ENCODE measurements around the gene OR10A4. TPM values are rescaled to one million over a fixed set of nuclear protein-coding genes. Genes with fewer than 3 reads are reported as not detected.

Gene OR10A4
- total and polyA plus RNA-seq, 2 donors: not detected

DNA sequence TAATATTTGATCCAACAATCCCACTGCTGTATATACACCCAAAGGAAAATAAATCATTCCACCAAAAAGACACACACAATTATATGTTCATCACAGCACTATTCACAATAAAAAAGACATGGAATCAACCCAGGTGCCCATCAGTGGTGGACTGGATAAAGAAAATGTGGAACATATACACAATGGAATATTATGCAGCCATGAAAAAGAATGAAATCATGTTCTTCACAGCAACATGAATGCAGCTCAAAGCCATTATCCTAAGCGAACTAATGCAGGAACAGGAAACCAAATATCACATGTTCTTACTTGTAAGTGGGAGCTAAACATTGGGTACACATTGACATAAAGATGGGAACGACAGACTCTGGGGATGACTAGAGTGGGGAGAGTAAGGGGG is 43.3 kb downstream of the OR10A4 start:
- Histone ChIP-seq H3K27me3 (ENCODE audit: control insufficient read depth in 2 of 2, insufficient read depth in 1 of 2, low read length in 1 of 2) (no peaks in the 10 kb centered on the region), H3K9me3 (ENCODE audit: control insufficient read depth in 2 of 2, insufficient read depth in 1 of 2, low read length in 1 of 2) (no peaks in the 10 kb centered on the region), H3K27ac (ENCODE audit: low read depth in 1 of 2, low read length in 1 of 2) (no peak overlapping the region), H3K4me1 (ENCODE audit: control insufficient read depth in 2 of 2, insufficient read depth in 2 of 2, low read length in 2 of 2) (no peaks in the 10 kb centered on the region), H3K36me3 (ENCODE audit: control insufficient read depth in 2 of 2, insufficient read depth in 2 of 2, low read length in 1 of 2) (no peaks in the 10 kb centered on the region), H3K4me3 (ENCODE audit: low read length in 2 of 2) (no peak overlapping the region)
- WGBS: 68% methylated on average over 2 of the region's 2 CpGs
- no peak for DNase-seq (ENCODE audit: low read depth in 6 of 9, low spot score in 9 of 9)

DNA sequence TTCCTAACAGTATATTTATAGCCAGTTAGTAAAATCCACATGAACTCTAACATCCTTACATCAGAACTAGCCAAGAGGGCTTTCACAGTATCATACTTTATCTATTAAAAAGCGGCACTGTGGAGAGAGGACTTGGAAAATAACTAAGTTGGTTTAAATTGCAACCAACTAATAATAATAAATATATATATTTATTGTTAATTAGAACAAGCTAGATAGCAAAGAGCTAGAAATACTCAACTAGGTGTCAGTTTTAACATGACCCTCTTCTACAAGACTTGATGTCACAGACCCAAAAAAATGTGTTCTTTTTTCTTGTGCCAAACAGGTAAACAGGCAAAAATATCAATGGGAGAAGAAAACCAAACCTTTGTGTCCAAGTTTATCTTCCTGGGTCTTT is 44.3 kb downstream of the OR10A4 start, which contains the start of gene OR2D3:
OR2D3 (plus strand) TSS at position 301 of the 400 bp plus-strand sequence; CDS start at position 301, 0 bp downstream.
- no peaks in the 10 kb centered on the region for H3K9me3 ChIP-seq (ENCODE audit: control insufficient read depth in 2 of 2, insufficient read depth in 1 of 2, low read length in 1 of 2)
- H3K4me3 ChIP-seq (ENCODE audit: low read length in 2 of 2): no peak within 1 kb of the TSS
- H3K36me3 ChIP-seq (ENCODE audit: control insufficient read depth in 2 of 2, insufficient read depth in 2 of 2, low read length in 1 of 2): no peaks in the 10 kb centered on the region
- no peak for DNase-seq (ENCODE audit: low read depth in 6 of 9, low spot score in 9 of 9)
- 97% methylated on average over 1 of the region's 1 CpG for WGBS
- H3K27me3 ChIP-seq (ENCODE audit: control insufficient read depth in 2 of 2, insufficient read depth in 1 of 2, low read length in 1 of 2): no peaks in the 10 kb centered on the region
- no peak within 1 kb of the TSS for H3K27ac ChIP-seq (ENCODE audit: low read depth in 1 of 2, low read length in 1 of 2)
- H3K4me1 ChIP-seq (ENCODE audit: control insufficient read depth in 2 of 2, insufficient read depth in 2 of 2, low read length in 2 of 2): no peaks in the 10 kb centered on the region

DNA sequence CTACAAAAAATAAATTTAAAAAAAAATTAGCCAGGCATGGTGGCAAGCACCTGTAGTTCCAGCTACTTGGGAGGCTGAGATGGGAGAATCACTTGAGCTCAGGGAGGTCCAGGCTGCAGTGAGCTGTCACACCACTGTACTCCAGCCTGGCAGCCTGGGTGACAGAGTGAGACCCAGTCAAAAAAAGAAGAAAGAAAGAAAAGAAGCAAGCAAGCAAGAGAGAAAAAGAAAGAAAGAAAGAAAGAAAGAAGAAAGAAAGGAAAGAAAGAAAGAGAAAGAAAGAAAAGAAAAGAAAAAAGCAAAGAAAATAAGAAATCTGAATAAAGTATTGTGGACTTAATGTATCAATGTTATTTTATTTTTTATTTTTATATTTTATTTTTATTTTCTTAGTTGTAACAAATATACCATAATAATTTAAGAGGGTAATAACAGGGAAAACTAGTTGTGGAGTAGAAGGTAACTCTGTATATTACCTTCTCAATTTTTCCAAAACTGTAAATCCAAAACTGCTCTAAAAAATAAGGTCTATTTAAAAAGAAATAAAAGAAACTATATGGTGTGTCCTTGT is 48.7 kb downstream of the OR10A4 start:
- peaks cover 0 to 14% of the 10 kb centered on the region in 2 donors for H3K4me1 ChIP-seq (ENCODE audit: control insufficient read depth in 2 of 2, insufficient read depth in 2 of 2, low read length in 2 of 2)
- H3K9me3 ChIP-seq (ENCODE audit: control insufficient read depth in 2 of 2, insufficient read depth in 1 of 2, low read length in 1 of 2): no peaks in the 10 kb centered on the region
- peaks cover 4 to 21% of the 10 kb centered on the region in 2 donors for H3K27me3 ChIP-seq (ENCODE audit: control insufficient read depth in 2 of 2, insufficient read depth in 1 of 2, low read length in 1 of 2)
- DNase-seq (ENCODE audit: low read depth in 6 of 9, low spot score in 9 of 9): no peak
- H3K27ac ChIP-seq (ENCODE audit: low read depth in 1 of 2, low read length in 1 of 2): no peak overlapping the region
- H3K36me3 ChIP-seq (ENCODE audit: control insufficient read depth in 2 of 2, insufficient read depth in 2 of 2, low read length in 1 of 2): no peaks in the 10 kb centered on the region
- no peak overlapping the region for H3K4me3 ChIP-seq (ENCODE audit: low read length in 2 of 2)

DNA sequence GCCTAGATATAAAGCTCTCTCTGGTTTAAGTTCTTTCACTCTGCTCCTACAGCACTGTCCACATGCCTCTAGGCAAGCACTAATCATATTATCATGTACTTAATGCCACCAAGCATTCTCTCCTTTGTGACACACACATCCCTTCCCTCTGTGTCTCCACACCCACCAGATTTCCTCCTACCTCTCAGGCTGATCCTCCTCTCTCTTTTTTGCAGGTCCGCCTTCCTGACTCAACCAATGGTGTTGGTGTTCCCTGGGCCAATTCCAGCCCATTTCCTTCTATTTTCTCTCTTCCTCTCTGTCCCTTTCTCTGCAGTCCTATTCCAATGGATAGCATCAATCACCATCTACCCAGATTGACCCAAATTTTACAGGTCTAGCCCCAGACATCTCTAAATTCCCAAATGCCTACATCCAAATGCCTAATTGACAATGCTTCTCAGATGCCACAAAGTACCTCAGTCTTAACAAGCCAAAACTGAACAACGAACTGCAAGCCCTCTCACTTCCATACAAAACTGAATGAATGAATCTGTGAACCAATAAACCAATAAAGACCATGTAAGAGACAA is 49.3 kb downstream of the OR10A4 start:
- Histone ChIP-seq H3K27me3 (ENCODE audit: control insufficient read depth in 2 of 2, insufficient read depth in 1 of 2, low read length in 1 of 2) (peaks cover 4 to 21% of the 10 kb centered on the region in 2 donors), H3K9me3 (ENCODE audit: control insufficient read depth in 2 of 2, insufficient read depth in 1 of 2, low read length in 1 of 2) (no peaks in the 10 kb centered on the region), H3K27ac (ENCODE audit: low read depth in 1 of 2, low read length in 1 of 2) (no peak overlapping the region), H3K36me3 (ENCODE audit: control insufficient read depth in 2 of 2, insufficient read depth in 2 of 2, low read length in 1 of 2) (no peaks in the 10 kb centered on the region), H3K4me1 (ENCODE audit: control insufficient read depth in 2 of 2, insufficient read depth in 2 of 2, low read length in 2 of 2) (peaks cover 0 to 14% of the 10 kb centered on the region in 2 donors), H3K4me3 (ENCODE audit: low read length in 2 of 2) (peak overlapping the region; percentile 60 to 66)
- WGBS: 64% methylated on average over 2 of the region's 2 CpGs
- peak in 1 of 9 donors; percentile 11 for DNase-seq (ENCODE audit: low read depth in 6 of 9, low spot score in 9 of 9)

DNA sequence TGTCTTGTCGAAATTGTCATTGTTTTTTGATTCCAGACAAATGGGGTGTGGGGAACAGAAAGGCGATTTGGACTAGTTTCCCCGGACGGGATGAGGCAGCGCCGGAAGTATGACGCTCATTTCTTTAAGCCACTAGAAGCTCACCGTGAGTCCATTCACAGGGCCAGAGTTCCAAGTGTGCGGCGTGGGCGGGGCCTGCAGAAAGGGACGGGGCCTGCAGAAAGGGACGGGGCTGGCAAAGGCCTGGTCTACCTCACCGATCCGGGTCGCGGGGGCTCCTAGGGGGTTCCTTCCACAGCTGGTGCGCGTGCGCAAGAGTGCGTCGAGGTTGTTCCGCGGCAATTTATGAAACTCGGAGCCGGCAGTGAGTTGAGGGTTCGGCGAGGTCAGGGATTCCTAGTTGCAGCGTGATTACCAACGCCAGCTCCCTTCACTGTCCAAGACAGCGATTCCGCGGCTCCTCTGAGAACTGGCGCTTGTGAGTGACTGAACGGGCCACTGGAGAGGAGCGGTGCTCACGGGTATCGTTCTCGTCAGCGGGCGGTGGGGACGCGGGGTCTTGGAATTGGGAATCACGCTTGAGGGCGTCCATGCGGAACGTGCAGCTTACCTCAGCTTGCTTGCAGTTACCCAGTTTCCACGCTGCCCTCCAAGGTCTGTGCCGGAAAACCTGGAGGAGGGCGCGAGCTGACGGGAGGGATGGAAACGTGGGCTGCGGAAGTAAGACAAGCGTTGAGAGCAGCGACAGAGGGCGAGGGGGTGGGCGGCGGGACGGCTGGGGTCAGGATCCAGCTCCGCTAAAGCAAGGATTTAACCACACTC is 50.0 kb downstream of the OR10A4 start, which contains the start of gene ZNF215:
ZNF215 (plus strand) TSS at position 219 of the 822 bp plus-strand sequence. CDS start 5,847 bp downstream, outside the sequence.
- peaks cover 4 to 21% of the 10 kb centered on the region in 2 donors for H3K27me3 ChIP-seq (ENCODE audit: control insufficient read depth in 2 of 2, insufficient read depth in 1 of 2, low read length in 1 of 2)
- peak in 6 of 9 donors; percentile 13 to 53 (median 27) for DNase-seq (ENCODE audit: low read depth in 6 of 9, low spot score in 9 of 9)
- WGBS: 2% methylated on average over 61 of the region's 61 CpGs

DNA sequence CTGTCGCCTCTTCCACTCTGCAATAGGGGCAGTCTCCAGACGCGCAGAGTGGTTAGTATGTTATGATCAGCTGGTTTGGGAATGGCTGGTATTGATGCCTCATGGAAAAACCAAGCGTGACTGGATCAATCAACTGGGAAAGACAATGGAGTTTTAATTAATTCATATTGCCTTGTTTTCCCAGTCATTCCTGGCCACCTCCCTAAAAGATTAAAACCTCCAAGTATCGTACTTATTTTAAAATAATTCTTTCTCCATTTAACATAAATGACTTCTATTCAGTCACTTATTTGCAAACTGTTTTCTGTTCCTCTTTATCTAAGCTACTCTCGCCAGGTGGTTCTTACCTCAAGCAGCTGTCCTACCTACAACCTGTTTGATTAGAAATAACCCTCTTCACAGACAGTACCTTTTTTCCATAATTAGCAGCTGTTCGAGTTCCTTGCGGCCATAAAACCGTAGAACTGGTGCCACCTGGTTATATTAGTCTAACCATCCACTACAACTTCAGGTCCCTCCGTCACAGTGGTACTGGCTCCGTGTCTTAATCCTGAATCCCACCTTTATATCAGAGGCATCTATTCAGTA is 50.7 kb downstream of the OR10A4 start:
- no peak for DNase-seq (ENCODE audit: low read depth in 6 of 9, low spot score in 9 of 9)
- Histone ChIP-seq H3K27ac (ENCODE audit: low read depth in 1 of 2, low read length in 1 of 2) (no peak overlapping the region), H3K36me3 (ENCODE audit: control insufficient read depth in 2 of 2, insufficient read depth in 2 of 2, low read length in 1 of 2) (no peaks in the 10 kb centered on the region), H3K9me3 (ENCODE audit: control insufficient read depth in 2 of 2, insufficient read depth in 1 of 2, low read length in 1 of 2) (no peaks in the 10 kb centered on the region), H3K27me3 (ENCODE audit: control insufficient read depth in 2 of 2, insufficient read depth in 1 of 2, low read length in 1 of 2) (peaks cover 4 to 21% of the 10 kb centered on the region in 2 donors), H3K4me1 (ENCODE audit: control insufficient read depth in 2 of 2, insufficient read depth in 2 of 2, low read length in 2 of 2) (peaks cover 0 to 15% of the 10 kb centered on the region in 2 donors), H3K4me3 (ENCODE audit: low read length in 2 of 2) (peak overlapping the region; percentile 60 to 66)
- 21% methylated on average over 11 of the region's 11 CpGs for WGBS

More for the DNA sequence above, 50.0 kb downstream of the OR10A4 start, which contains the start of gene ZNF215:
- no peaks in the 10 kb centered on the region for H3K36me3 ChIP-seq (ENCODE audit: control insufficient read depth in 2 of 2, insufficient read depth in 2 of 2, low read length in 1 of 2)
- H3K4me1 ChIP-seq (ENCODE audit: control insufficient read depth in 2 of 2, insufficient read depth in 2 of 2, low read length in 2 of 2): peaks cover 0 to 14% of the 10 kb centered on the region in 2 donors
- peak within 1 kb of the TSS; percentile 19 to 58 for H3K27ac ChIP-seq (ENCODE audit: low read depth in 1 of 2, low read length in 1 of 2)
- H3K4me3 ChIP-seq (ENCODE audit: low read length in 2 of 2): peak within 1 kb of the TSS; percentile 60 to 66
- H3K9me3 ChIP-seq (ENCODE audit: control insufficient read depth in 2 of 2, insufficient read depth in 1 of 2, low read length in 1 of 2): no peaks in the 10 kb centered on the region

Other genes with a start within 250 kb of the OR10A4 start
- 3.2 TPM for gene DCHS1, start 220.8 kb upstream of the OR10A4 start, total RNA-seq
- gene DCHS1, start 220.8 kb upstream of the OR10A4 start, polyA plus RNA-seq: 6.5 TPM
- gene MRPL17, start 193.3 kb upstream of the OR10A4 start, total RNA-seq: 43.8 TPM
- 42.2 TPM for gene MRPL17, start 193.3 kb upstream of the OR10A4 start, polyA plus RNA-seq
- gene OR2AG2, start 104.6 kb upstream of the OR10A4 start, total RNA-seq: 0.05 TPM
- gene OR2AG2, start 104.6 kb upstream of the OR10A4 start, polyA plus RNA-seq: 0.05 TPM
- not detected for gene OR2AG1, start 93.6 kb upstream of the OR10A4 start, total RNA-seq
- gene OR2AG1, start 93.6 kb upstream of the OR10A4 start, polyA plus RNA-seq: 0.02 TPM
- 0.05 TPM for gene OR6A2, start 76.9 kb upstream of the OR10A4 start, total RNA-seq
- 0.05 TPM for gene OR6A2, start 76.9 kb upstream of the OR10A4 start, polyA plus RNA-seq
- gene OR10A5, start 30.9 kb upstream of the OR10A4 start, total RNA-seq: not detected
- not detected for gene OR10A5, start 30.9 kb upstream of the OR10A4 start, polyA plus RNA-seq
- not detected for gene OR10A2, start 13.6 kb upstream of the OR10A4 start, total RNA-seq
- not detected for gene OR10A2, start 13.6 kb upstream of the OR10A4 start, polyA plus RNA-seq
- 0.14 TPM for gene OR2D2, start 15.9 kb downstream of the OR10A4 start, total RNA-seq
- not detected for gene OR2D2, start 15.9 kb downstream of the OR10A4 start, polyA plus RNA-seq
- not detected for gene OR2D3, start 44.4 kb downstream of the OR10A4 start, total RNA-seq
- gene OR2D3, start 44.4 kb downstream of the OR10A4 start, polyA plus RNA-seq: not detected
- 5.9 TPM for gene ZNF215, start 49.8 kb downstream of the OR10A4 start, total RNA-seq
- 2.2 TPM for gene ZNF215, start 49.8 kb downstream of the OR10A4 start, polyA plus RNA-seq
- gene ZNF214, start 143.7 kb downstream of the OR10A4 start, total RNA-seq: 0.57 TPM
- gene ZNF214, start 143.7 kb downstream of the OR10A4 start, polyA plus RNA-seq: 0.64 TPM
- gene NLRP14, start 143.9 kb downstream of the OR10A4 start, total RNA-seq: 0.94 TPM
- 0.09 TPM for gene NLRP14, start 143.9 kb downstream of the OR10A4 start, polyA plus RNA-seq
- 0.09 TPM for gene RBMXL2, start 212.4 kb downstream of the OR10A4 start, total RNA-seq
- gene RBMXL2, start 212.4 kb downstream of the OR10A4 start, polyA plus RNA-seq: 0.25 TPM

Measured in thymus (tissue), 11 donors.